GM21737 (cell line): ENCODE results near the gene RCSD1.
"Not testable (repeated sequence)": the region's sequence is repeated elsewhere in the genome, so short reads cannot be mapped to it uniquely, and the experiment has no call there.

ENCODE experiments used
- ATAC-seq: cut with Tn5 transposase; IDR thresholded peaks from one replicate; pipeline ENCODE4 v1.9.1; 2021; ENCODE audit warnings: mild to moderate bottlenecking, moderate library complexity; ENCODE audit not compliant: unreplicated experiment

Gene RCSD1

GRCh38 chr1:167734841-167735240 lies 104.8 kb downstream of the RCSD1 start:
- ATAC-seq = no peak

- no peak for ATAC-seq
Measured at GRCh38 chr1:167737169-167737568, 107.1 kb downstream of the RCSD1 start.

DNA sequence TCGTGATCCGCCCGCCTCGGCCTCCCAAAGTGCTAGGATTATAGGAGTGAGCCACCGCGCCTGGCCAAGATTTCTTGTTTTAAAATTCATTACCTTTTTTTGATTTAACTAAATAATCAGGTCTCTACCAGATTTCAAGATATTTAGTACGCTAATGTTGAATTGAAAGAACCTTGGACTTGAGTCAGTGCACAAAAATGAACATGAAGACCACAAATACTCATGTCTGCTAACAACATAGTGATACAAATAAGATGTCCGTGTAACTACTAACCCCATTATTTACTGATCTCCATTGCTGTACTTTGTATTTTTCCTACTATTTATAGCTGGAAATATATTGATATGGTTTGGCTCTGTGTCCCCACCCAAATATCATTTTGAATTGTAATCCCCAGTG lies 108.1 kb downstream of the RCSD1 start:
- no peak for ATAC-seq

GRCh38 chr1:167739752-167740151 lies 109.7 kb downstream of the RCSD1 start:
- no peak for ATAC-seq

DNA sequence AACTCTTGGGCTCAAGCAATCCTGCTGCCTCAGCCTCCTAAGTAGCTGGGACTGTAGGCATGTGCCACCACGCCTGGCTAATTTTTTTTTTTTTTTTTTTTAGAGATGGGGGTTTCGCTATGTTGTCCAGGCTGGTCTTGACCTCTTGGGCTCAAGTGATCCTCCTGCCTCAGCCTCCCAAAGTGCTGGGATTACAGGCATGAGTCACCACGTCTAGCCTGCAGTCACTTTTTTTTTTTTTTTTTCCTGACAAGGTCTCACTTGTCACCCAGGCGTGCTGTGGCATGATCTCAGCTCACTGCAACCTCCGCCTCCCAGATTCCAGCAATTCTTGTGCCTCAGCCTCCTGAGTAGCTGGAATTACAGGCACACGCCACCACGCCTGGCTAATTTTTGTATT lies 111.1 kb downstream of the RCSD1 start:
- ATAC-seq = not testable (repeated sequence)

- not testable (repeated sequence) for ATAC-seq
Measured at GRCh38 chr1:167742392-167743057, 112.5 kb downstream of the RCSD1 start.

DNA sequence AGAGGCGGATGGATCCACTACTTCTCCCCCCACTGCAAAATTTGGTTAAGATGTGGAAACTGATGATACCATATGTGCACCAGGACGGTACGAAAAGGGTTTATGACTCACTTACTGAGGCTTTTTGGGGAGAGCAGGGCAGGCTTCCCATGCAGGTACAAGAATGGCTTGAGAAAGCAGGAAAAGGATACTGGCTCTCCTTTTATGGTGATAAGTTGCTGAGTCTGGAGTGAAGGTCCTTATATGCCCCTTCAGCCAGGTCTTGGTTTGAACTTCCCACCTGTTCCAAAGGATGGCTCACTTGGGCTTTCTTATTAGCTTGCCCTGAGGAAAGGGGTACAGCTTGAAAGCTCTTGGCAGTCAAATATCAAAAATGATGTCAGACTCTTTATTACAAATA lies 114.9 kb downstream of the RCSD1 start:
- ATAC-seq = no peak

GRCh38 chr1:167746013-167746672 lies 116.1 kb downstream of the RCSD1 start:
- ATAC-seq = no peak

DNA sequence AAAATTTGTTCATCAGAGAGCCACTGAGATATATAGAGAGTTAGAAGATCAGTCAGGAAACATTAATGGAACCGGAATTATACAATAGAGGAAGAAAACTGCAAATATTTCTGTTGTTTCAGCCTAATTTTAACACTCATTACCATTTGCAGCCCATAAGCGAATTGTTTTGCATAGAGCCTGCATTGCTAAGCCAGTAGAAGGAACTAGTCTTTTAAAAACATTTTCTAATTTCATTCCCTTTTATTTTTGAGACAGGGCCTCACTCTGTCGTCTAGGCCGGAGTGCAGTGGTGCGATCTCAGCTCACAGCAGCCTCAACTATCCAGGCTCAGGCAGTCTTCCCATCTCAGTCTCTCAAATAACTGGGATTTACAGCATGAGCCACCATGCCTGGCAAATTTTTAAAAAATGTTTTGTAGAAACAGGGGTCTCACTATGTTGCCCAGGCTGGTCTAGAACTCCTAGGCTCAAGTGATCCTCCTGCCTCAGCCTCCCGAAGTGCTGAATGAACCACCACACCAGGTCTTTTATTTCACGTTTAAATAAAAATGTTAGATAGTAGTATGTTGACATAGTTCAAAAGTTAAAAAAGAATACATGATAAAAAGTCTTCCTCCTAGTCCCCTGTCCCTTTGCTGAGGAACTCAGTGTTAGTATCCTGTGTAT lies 117.1 kb downstream of the RCSD1 start:
- no peak for ATAC-seq

DNA sequence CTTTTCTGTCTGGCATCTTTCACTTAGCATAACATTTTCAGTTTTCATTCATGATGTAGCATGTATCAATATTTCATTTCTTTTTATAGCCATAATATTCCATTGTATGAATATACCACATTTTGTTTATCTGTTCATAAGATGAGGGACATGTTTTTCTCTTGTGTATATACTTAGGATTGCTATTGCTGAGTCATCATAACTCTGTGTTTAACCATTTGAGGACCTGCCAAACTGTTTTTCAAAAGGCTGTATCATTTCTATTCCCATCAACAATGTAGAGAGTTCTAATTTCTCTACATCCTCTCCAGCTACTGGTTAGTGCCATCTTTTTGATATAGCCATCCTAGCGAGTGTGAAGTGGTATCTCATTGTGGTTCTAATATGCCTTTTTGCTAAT lies 118.0 kb downstream of the RCSD1 start:
- ATAC-seq = no peak

GRCh38 chr1:167748906-167749305 lies 118.9 kb downstream of the RCSD1 start:
- no peak for ATAC-seq

DNA sequence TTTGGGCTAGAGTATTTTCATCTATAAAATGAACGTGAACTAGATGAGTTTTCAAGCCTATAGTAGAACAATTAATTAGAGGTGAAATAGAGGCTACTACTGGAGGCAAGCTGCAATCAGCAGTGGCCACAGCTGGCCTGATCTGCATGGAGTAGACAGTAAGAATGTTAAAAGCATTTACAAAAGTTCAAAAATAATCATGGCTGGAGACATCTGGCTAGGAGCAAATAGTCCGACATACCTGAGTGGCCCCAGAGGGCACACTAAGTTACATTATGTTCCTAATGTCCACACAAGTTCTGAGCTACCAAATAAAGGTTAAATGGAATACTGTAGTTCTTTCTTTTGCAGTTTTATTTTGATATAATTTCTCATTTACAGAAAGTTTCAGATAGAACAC lies 119.7 kb downstream of the RCSD1 start:
- no peak for ATAC-seq

- no peak for ATAC-seq
Measured at GRCh38 chr1:167750641-167751040, 120.6 kb downstream of the RCSD1 start.

- ATAC-seq = no peak
Measured at GRCh38 chr1:167751676-167752075, 121.6 kb downstream of the RCSD1 start.

DNA sequence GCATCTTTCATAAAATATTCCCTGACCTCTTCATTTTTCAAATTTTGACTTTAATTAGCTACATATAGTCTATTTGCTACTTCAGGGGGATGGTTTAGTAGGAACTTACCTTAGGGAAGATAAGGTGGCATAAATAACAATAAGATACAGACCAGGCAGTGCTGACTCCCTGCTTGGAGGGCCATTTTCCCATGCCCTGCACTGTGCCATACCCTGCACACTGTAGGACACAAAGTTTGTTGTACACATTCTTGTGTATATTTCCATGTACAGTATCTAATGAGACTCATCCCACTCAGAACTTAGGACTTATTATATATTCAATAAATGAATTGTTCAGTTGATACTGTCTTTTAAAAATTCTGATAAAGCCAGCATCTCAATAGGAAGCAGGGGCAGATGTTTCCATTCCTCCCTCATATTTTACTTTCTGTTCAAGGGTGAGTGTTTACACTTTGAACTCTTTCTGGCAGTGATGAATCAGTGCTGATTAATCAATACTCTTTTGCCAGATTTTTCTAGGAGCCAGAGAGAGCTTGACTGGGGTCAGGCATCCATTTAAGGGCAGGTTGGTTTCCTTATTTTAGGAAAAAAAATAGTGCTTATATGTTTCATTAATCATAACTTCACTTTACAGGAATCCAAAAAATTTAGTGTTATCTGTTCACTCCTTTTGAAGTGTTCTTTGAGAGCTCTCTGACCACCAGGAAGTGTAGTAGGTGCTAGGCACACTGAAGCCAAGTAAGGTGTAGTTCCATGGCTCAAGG lies 122.4 kb downstream of the RCSD1 start:
- no peak for ATAC-seq

- no peak for ATAC-seq
Measured at GRCh38 chr1:167755654-167756053, 125.6 kb downstream of the RCSD1 start.
